ENCODE measurements around the gene EYA4.

- TF ChIP-seq CTCF (conservative IDR thresholded peaks at IDR 0.05; ENCODE audit: low read length) (no peak), EZH2phosphoT487 (IDR thresholded peaks at IDR 0.05; ENCODE audit: borderline replicate concordance, low read depth, low read length) (no peak)
These were observed 13.8 kb upstream of the EYA4 start for GRCh38 chr6:133227344-133227743.

Data from OCI-LY7 (cell line).